HG02973 (cell line): ENCODE results near the gene SLC6A9.

Experiments used
- ATAC-seq: cut with Tn5 transposase; IDR thresholded peaks from one replicate; pipeline ENCODE4 v1.9.1; 2021; ENCODE audit warnings: moderate library complexity; ENCODE audit not compliant: unreplicated experiment

The SLC6A9 gene

GRCh38 chr1:43949678-43950077, 81.6 kb downstream of the SLC6A9 start:
- no peak for ATAC-seq

GRCh38 chr1:43947874-43948437, 83.3 kb downstream of the SLC6A9 start:
- no peak for ATAC-seq

- peak; percentile 2 for ATAC-seq
Measured at GRCh38 chr1:43947061-43947873, 84.0 kb downstream of the SLC6A9 start.
